ENCODE results near the gene NUDT2.

NUDT2 gene

DNA sequence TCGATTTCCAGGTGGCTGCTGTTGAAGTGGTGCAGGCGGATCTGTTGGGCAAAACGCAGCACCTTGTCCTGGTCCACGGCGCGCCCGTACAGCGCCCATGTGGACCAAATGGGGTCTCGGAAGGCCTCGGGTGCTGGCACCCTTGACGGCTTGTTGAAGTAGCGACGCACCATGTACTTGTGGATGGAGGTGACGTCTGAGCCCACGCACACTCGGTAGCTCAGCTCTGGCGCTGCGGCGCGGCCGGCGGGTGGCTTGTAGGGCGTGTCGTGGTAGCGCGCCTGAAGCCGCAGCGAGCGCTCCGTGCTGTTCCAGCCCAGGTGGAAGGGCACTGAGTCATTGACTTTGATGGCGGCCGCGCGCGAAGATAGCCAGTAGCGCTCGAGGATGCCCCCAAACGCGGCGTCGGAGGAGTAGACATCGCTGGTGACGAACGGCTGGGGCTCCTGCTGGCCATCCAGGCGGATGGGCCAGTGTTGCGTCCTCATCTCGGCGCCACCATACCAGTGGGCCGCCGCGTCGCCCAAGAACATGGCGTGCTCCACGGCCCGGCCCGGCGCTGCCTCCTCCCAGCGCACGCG is 42.6 kb downstream of the NUDT2 start:
- no peak for DNase-seq

- no peak for DNase-seq
Measured at GRCh38 chr9:34372467-34373011, 43.2 kb downstream of the NUDT2 start.

DNA sequence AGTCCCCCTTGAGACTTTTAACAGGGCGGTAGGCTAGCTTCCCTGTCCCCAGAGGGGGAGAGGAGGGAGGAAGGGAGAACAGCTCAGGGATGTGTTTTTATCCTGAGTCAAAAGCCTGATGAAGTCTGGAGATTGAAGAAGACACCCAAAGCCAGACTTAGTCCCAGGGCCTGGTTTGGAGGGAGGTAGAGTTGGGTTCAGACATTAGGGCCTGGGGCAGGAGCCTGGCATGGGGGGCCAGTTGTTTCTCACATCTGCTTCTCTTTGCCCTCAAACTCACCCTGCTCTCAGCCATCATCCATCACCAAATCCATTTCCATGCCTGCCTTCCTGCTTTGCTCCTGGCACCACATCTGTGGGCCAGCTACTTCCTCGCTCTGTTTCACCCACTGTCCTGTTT is 44.4 kb downstream of the NUDT2 start:
- DNase-seq = no peak

GRCh38 chr9:34374339-34374738 is 45.0 kb downstream of the NUDT2 start:
- DNase-seq = no peak

GRCh38 chr9:34374905-34375552 is 45.7 kb downstream of the NUDT2 start:
- no peak for DNase-seq

DNA sequence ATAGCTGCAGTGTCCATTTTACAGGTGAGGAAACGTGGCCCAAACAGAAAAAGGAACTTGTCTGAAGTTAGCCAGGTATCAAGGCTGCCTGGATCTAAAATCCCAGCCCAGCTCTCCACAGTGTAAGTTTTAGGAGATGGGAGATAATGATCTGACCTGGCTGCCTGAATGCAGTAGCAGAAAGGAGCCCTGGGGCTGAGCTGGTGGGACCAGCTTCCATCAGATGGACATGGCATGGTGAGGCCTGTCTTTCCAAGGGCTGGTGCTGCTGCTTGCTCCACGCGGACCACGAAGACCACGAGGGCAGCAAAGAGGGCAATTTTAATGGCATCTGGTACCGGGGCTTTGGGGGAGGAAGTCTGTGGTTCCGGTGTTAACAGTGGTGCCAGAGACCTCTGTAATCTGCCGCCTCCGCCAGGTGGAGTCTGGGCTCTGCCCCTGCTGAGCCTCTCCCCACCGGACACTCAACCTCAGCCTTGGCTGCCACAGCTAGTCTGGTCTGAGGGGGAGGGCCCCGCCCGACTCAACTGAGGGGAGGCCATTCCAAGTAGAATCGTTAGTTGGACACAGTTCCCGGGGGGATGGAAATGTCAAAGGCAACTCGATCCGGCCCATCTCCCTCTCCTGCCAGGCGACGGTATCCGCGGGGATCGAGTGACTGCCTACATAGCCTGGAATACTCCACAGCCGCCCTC is 46.7 kb downstream of the NUDT2 start:
- DNase-seq = peak in 4 of 6 experiments; percentile 19 to 55 (median 29)

GRCh38 chr9:34376596-34377403 is 47.4 kb downstream of the NUDT2 start, which contains the start of gene MYORG:
Gene MYORG, minus strand, starts transcription at chr9:34376898. Its CDS starts 3,955 bp downstream, at chr9:34372943.
- DNase-seq = peak; percentile 90 to 98 (median 92)

DNA sequence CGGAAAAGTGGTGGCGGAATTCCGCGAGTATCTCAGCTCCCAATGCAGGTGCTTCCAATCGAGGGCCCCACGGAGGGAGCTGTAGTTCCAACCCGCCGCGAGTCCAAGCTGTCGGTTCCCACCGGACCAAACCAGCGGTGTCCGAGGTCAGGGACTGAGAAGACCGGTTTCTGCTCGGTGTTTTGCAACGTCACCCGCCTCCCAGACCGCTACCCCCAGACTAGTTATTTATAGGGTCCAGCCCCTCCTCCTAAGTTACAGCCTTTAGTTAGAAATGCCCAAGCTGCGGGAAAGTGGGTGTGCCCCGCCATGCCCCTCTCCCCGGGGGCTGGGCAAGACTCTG is 48.0 kb downstream of the NUDT2 start:
- no peak for DNase-seq

DNA sequence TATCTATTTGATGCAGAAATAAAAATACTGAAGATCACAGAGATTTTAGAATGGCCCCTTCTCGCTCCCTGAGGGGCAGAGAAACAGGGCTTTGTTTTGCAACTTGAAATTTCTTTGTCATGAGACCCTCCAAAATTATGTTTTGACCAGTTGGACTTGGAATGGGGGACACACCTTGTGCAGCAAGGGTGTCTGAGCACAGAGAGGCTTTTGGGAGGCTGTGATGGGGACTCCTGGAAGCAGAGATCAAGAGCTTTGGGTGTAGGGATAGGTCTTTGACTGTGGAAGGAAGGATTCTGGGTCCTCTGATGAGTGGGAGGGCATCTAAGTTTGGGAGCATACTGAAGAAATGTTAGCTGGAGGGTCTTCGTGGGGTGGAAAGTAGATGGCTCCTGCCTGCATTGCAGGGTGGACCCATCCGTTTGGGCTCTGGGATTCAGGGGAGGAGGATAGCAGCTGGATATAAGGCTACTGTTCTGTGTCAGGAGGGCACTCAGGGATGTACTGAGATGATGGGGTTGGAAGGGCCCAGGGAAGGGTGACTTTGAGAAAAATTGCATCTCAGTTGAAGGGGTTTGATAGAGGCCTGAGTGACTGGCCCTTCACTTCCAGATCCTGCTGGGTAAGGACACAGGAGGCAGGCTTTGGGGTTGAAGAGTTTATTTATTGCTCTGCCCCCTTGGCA is 49.1 kb downstream of the NUDT2 start:
- no peak for DNase-seq

GRCh38 chr9:34379334-34380033 is 50.1 kb downstream of the NUDT2 start:
- peak; percentile 81 to 93 (median 86) for DNase-seq

DNA sequence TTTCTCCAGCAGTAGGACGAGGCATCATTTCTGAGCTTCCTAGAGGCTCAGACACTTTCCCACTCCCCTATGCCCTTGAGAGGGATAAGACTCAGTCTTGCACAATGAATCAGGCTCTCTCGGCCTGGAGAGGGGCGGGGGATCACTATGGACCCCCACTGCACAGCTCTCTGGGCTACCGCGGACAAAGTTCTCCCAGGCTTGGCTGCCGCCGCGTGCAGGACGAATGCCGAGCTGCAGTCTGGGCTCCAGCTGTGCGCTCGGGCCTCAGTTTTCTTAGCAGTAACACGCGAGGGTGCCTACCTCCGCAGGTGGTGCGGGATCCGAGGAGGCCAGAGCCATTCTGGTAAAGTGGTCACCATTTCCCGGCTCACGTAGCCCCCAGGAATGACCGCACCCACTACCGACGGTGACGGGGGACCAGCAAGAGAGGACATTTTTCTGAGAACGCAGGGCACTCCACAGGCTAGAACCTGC is 50.7 kb downstream of the NUDT2 start:
- DNase-seq = peak in 2 of 6 experiments; percentile 35 to 45

DNA sequence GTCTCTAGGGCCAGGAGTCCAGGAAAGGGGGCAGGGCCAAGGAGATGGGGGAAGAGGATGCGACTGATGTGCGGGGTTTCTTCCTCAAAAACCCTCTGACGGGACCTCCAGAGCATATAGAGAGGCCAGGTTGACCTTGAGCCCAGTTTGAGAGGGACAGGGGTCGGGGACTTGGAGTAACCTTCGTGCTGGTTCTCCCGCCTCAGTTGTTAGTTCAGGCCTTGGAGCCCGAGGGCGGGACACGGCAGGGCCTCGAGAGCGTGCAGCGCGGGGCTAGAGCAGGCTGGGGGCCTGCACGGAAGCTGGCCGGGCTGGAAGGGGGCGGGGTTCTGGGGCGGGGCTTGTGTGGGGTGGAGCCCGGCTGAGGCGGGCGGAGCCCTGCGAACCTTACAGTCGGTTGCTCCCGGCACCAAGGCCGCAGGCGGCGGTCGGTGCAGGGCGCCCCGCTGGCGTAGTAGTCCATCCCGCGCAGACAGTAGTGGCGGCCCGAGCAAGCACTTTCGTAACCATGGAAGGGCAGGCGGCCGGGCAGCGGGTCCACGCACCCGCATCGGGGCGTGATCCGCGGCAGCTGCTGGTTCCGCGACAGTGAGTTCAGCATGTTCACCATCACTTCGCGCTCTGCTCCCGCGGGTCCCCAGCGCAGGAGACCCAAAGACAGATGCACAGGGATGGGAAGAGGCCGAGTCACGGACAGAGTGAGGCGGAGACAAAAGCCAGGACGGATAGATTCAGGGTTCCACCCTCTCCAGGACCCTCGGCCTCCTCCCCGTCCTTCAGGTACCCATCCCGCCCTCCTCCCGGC is 51.3 kb downstream of the NUDT2 start:
- peak; percentile 75 to 90 (median 80) for DNase-seq

GRCh38 chr9:34381323-34381722 is 52.0 kb downstream of the NUDT2 start:
- DNase-seq = peak; percentile 13 to 33 (median 26)

- DNase-seq = no peak
Measured at GRCh38 chr9:34382054-34382453, 52.7 kb downstream of the NUDT2 start.

GRCh38 chr9:34382879-34383278 is 53.5 kb downstream of the NUDT2 start:
- DNase-seq = no peak

- no peak for DNase-seq
Measured at GRCh38 chr9:34383904-34384303, 54.5 kb downstream of the NUDT2 start.

DNA sequence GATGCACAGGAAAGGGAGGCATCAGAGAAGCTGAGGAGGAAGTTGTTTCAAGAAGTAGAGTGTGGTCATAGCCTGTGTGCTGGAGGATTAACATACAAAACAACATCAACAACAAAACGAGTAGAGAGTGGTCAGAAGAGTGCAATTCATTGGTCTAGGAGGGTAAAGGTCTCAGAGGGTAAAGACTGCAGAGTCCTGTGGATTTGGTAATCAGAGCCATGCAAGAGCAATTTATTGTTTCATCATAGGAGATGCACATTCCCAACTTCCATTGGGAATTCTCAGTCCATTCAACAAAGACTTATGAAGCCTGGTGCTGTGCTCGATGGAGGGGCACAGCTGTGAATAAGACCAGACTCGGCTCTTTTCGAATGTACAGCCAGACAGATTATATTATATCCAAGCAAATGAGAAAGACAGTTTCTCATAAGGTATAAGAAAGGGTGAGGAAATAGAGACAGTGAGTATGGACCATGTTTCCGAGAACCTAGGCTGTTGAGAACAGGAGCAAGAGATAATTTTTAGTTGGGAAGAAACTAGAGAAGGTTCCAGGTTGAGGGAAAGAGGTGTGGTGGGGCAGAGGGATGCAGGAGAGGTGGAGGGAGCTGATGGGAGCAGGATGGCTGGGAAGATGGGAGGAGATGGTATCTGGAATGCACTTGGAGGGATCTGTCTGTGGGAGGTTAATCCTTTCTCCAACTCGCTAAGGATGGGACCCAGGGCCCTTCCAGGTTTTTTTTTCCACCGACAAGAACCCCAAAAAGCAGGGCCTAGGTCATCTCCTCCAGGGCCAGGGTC is 55.2 kb downstream of the NUDT2 start:
- no peak for DNase-seq

- DNase-seq = no peak
Measured at GRCh38 chr9:34385561-34386230, 56.3 kb downstream of the NUDT2 start.

DNA sequence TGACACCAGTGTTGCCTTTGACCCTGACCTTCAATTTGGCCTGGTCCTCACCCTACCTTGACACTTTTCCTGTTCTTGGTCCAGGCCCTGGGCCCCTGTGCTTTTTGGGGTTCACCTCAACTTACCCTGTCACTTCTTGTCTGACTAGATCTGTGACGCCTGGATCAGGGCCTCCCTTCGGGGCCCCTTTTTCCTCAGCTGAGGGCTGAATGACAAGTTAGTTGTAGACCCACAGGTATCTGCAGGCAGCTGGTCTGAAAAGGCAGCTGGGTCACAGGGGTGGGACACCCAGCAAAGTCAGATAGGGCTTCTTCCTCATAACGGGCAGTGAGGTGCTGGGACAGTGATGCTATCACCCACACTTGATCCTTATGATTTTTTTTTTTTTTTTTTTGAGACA is 57.3 kb downstream of the NUDT2 start:
- DNase-seq = no peak
